GM13976 (cell line): ENCODE results near the gene IL6ST.

Source experiments
- DNase-seq: peaks from one replicate; pipeline ENCODE4 v3.0.0; 2012; ENCODE audit warnings: low spot score
- CTCF ChIP-seq: IDR thresholded peaks from 2 replicates; pipeline ENCODE4 v1.5.1; 2012; ENCODE audit warnings: borderline replicate concordance, mild to moderate bottlenecking; ENCODE audit not compliant: insufficient read depth; ENCODE audit errors: extremely low read depth, missing control alignments, control extremely low read depth
- in situ Hi-C: fragments of 300-500 bp; cut with MboI; formaldehyde crosslinking; loops from one replicate; pipeline ENCODE4 v1.12.0; 2022; ENCODE audit warnings: low sequenced_read_pairs, mixed read lengths, inconsistent platforms; ENCODE audit not compliant: unreplicated experiment

IL6ST gene

GRCh38 chr5:55905251-55905650 lies 89.5 kb downstream of the IL6ST start:
- in situ Hi-C loops, result no loop called here

GRCh38 chr5:55904152-55904551 lies 90.6 kb downstream of the IL6ST start:
- DNase-seq, result no peak
- in situ Hi-C loops, result no loop called here
- TF ChIP-seq CTCF, result no peak

More at GRCh38 chr5:55905251-55905650, 89.5 kb downstream of the IL6ST start:
- no peak for DNase-seq
- TF ChIP-seq CTCF, result no peak

GRCh38 chr5:55903121-55903701 lies 91.6 kb downstream of the IL6ST start:
- DNase-seq, result peak; percentile 82
- no peak for TF ChIP-seq CTCF
- in situ Hi-C loops, result no loop called here

- DNase-seq, result no peak
- in situ Hi-C loops, result no loop called here
- TF ChIP-seq CTCF, result no peak
Observed at GRCh38 chr5:55902696-55903095, 92.1 kb downstream of the IL6ST start.

GRCh38 chr5:55900776-55901175 lies 94.0 kb downstream of the IL6ST start:
- no peak for TF ChIP-seq CTCF
- DNase-seq, result no peak
- in situ Hi-C loops, result no loop called here

GRCh38 chr5:55900068-55900467 lies 94.7 kb downstream of the IL6ST start:
- no peak for DNase-seq
- in situ Hi-C loops, result no loop called here
- TF ChIP-seq CTCF, result no peak
